Sigmoid colon (tissue), 4 donors: ENCODE results near the gene MTA1.

Experiments used
- POLR2AphosphoS5 ChIP-seq, 4 donors: sonication (generic); formaldehyde crosslinking; IDR thresholded peaks; one replicate each; pipeline ENCODE4 v1.6.1; 2017; ENCODE audit warnings: antibody characterized with exemption in 4 of 4
- TF ChIP-seq, protein P1 (sequence below), 4 experiments: fragments of 450-650 bp in 3 of 4; fragments of 200-600 bp in 1 of 4; IDR thresholded peaks; one replicate each; pipeline ENCODE4 v1.5.1; 2016 to 2019; ENCODE audit warnings: antibody characterized with exemption in 4 of 4, mild to moderate bottlenecking in 3 of 4, moderate library complexity in 2 of 4

DNA sequence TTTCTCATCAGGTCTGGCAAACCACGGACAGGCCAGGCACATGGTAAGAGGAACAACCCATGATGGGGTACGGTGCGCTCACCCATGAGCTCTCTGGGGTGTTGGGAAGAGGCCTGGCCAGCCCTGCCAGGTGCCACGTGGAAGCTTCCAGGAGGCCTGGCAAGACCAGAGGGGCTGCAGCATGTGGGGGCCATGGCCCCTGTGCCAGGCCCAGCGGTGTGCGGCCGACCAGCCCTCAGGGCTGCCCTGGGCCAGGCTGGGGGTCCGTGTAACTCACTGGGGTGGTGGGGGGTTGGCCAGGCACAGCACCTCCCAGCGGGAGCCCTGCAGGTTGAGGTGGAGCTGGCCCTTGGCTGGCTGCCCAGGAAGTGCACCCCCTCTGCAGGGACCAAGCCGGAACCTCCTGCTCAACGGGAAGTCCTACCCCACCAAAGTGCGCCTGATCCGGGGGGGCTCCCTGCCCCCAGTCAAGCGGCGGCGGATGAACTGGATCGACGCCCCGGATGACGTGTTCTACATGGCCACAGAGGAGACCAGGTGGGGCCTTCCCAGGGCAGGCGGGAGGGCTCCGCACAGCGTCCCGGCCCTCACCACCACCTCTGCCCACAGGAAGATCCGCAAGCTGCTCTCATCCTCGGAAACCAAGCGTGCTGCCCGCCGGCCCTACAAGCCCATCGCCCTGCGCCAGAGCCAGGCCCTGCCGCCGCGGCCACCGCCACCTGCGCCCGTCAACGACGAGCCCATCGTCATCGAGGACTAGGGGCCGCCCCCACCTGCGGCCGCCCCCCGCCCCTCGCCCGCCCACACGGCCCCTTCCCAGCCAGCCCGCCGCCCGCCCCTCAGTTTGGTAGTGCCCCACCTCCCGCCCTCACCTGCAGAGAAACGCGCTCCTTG is 50.1 kb downstream of the MTA1 start:
- TF ChIP-seq, protein P1, sequence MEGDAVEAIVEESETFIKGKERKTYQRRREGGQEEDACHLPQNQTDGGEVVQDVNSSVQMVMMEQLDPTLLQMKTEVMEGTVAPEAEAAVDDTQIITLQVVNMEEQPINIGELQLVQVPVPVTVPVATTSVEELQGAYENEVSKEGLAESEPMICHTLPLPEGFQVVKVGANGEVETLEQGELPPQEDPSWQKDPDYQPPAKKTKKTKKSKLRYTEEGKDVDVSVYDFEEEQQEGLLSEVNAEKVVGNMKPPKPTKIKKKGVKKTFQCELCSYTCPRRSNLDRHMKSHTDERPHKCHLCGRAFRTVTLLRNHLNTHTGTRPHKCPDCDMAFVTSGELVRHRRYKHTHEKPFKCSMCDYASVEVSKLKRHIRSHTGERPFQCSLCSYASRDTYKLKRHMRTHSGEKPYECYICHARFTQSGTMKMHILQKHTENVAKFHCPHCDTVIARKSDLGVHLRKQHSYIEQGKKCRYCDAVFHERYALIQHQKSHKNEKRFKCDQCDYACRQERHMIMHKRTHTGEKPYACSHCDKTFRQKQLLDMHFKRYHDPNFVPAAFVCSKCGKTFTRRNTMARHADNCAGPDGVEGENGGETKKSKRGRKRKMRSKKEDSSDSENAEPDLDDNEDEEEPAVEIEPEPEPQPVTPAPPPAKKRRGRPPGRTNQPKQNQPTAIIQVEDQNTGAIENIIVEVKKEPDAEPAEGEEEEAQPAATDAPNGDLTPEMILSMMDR (IDR thresholded peaks at IDR 0.05) = no peak
- no peak for TF ChIP-seq POLR2AphosphoS5 (IDR thresholded peaks at IDR 0.05)
